ENCODE measurements around the gene DOCK3.
"Not testable (repeated sequence)": the region's sequence is repeated elsewhere in the genome, so short reads cannot be mapped to it uniquely, and the experiment has no call there.

The DOCK3 gene

GRCh38 chr3:50874876-50875275 lies 200.1 kb downstream of the DOCK3 start:
- not testable (repeated sequence) for DNase-seq (ENCODE audit: low read depth in 2 of 2)

GRCh38 chr3:50876947-50877346 lies 202.2 kb downstream of the DOCK3 start:
- no peak for DNase-seq (ENCODE audit: low read depth in 2 of 2)

GRCh38 chr3:50882733-50883132 lies 208.0 kb downstream of the DOCK3 start:
- DNase-seq (ENCODE audit: low read depth in 2 of 2), result not testable (repeated sequence)

DNA sequence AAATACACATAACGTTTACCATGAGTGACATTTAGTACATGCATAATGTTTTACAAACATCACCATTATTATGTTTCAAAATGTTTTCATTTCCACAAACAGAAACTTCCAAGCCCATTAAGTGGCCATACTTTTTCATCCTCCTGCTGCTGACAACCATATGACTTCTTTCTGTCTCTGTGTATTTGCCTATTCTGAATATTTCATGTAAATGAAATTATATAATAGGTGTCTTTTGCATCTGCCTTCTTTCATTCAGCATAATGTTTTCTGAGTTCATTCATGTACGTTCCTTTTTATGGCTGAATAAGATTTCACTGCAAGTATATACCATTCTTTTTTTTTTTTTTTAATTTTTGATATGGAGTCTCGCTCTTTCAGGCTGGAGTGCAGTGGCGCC lies 209.0 kb downstream of the DOCK3 start:
- DNase-seq (ENCODE audit: low read depth in 2 of 2), result no peak

GRCh38 chr3:50885070-50885850 lies 210.5 kb downstream of the DOCK3 start:
- no peak for DNase-seq (ENCODE audit: low read depth in 2 of 2)

DNA sequence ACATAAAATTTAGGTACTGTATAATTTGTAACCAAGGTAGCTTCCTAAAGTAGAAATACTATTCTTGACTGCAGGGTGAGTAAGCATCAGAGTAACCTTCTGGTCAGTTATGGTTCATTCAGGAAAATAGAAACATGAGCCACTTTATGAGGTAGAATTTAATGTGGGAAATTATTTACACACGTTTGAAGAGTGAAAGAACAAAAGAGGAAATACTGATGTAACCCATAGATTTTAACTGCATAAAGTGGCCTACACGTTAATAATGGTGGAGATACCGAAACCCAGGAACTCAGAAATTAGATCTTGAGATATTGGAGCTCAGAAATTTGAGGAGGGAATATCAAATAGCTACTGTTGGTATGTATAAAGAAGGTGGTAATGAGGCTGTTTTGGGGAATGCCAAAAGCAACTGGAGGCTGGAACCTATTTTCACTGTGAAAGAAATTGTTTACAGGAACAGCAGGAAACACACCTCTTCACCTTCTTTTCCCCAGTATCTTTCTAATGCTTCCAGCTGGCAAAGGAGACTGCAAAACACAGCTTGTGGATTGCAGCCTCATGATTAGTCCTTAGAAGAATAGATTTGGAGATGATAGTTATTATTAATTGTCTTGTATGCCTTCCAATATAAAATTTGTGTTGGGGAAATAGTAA lies 216.1 kb downstream of the DOCK3 start:
- DNase-seq (ENCODE audit: low read depth in 2 of 2), result no peak

DNA sequence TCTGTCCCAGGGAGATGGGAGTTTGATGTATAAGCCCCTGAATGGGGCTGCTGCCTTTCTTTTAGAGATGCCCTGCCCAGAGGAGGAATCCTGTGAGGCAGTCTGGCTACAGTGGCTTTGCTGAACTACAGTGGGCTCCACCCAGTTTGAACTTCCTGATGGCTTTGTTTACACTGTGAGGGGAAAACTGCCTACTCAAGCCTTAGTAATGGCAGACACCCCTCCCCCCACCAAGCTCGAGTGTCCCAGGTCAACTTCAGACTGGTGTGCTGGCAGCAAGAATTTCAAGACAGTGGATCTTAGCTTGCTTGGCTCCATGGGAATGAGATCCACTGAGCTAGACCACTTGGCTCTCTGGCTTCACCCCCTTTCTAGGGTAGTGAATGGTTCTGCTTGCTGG lies 226.4 kb downstream of the DOCK3 start:
- DNase-seq (ENCODE audit: low read depth in 2 of 2), result not testable (repeated sequence)

- DNase-seq (ENCODE audit: low read depth in 2 of 2), result no peak
These were observed 238.0 kb downstream of the DOCK3 start for GRCh38 chr3:50912746-50913145.

DNA sequence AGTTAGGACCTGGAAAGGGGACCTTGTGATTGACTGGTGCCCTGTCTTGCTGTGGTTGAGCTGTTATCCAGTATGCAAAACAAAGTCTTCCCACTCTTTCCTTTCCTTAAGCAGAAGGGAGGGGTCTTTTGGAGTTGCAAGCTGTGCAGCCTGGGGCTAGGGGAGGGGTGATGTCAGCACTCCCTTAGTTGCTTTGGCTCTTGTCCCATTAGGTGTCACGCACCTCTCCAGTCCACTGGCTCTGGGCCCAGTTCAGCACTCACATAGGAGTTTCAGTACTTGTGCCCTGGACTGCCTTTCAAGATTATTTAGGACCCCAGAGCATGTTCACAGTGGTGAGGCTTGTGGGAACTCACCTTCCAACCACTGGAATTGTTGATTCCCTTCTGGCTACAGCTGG lies 238.5 kb downstream of the DOCK3 start:
- DNase-seq (ENCODE audit: low read depth in 2 of 2), result no peak

- not testable (repeated sequence) for DNase-seq (ENCODE audit: low read depth in 2 of 2)
These were observed 247.3 kb downstream of the DOCK3 start for GRCh38 chr3:50922071-50922470.

DNA sequence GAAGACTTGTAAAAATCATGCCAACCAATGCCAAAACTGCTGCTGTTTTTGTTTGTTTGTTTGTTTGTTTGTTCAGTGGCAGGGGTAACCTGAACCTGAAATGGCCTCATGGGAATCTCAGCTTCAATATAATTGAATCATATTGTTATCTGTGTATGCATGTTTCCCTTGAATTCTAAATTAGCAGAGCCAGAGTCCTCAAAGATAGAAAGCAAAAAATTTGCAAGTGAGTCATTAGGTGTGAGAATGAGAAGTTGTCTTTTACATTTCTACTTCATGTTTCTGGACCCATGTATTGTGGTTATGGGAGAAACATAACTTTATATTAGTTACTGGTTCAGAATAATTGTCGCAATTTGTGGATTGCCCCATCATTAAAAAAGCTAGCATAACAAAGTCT lies 249.2 kb downstream of the DOCK3 start:
- no peak for DNase-seq (ENCODE audit: low read depth in 2 of 2)

- no peak for DNase-seq (ENCODE audit: low read depth in 2 of 2)
These were observed 249.9 kb downstream of the DOCK3 start for GRCh38 chr3:50924638-50925037.

GRCh38 chr3:50926868-50927267 lies 252.1 kb downstream of the DOCK3 start:
- DNase-seq (ENCODE audit: low read depth in 2 of 2), result no peak

- DNase-seq (ENCODE audit: low read depth in 2 of 2), result no peak
These were observed 255.9 kb downstream of the DOCK3 start for GRCh38 chr3:50930371-50931208.

GRCh38 chr3:50932918-50933317 lies 258.2 kb downstream of the DOCK3 start:
- DNase-seq (ENCODE audit: low read depth in 2 of 2), result not testable (repeated sequence)

DNA sequence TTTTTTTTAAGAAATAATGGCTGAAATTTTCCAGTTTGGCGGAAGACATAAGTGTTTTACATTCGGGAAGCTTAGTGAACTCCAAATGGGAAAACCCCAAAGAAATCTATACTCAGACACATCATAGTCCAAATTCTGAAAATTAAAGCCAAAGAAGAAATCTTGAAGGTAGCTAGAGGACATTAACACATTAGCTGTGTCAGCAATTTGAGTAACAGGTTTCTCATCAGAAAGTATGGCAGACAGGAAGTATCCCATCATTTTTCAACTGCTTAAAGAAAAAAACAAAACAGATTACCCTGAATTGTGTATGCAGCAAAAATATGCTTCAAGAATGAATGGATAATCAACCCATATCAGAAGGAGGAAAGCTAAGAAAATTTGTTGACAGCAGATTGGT lies 261.7 kb downstream of the DOCK3 start:
- no peak for DNase-seq (ENCODE audit: low read depth in 2 of 2)

- no peak for DNase-seq (ENCODE audit: low read depth in 2 of 2)
These were observed 272.7 kb downstream of the DOCK3 start for GRCh38 chr3:50947419-50947818.

DNA sequence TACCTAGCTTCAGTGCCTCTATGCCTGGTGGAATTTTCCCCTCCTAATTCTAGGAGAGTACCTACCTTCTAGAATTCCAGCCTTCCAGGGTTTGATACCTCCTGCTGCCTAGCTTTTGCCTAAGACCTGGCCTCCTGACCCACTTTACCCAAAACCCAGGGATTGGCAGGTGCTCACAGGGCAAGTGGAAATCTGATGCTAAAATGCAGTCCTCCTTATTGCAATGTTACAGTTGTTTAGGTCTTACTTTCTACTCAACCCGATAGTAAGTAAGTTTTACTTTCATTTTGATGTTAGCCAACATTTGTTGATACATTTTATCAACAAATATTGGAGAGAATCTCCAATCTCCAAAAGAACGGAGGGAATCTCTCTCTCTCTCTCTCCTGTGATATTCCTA lies 275.9 kb downstream of the DOCK3 start:
- DNase-seq (ENCODE audit: low read depth in 2 of 2), result no peak

DNA sequence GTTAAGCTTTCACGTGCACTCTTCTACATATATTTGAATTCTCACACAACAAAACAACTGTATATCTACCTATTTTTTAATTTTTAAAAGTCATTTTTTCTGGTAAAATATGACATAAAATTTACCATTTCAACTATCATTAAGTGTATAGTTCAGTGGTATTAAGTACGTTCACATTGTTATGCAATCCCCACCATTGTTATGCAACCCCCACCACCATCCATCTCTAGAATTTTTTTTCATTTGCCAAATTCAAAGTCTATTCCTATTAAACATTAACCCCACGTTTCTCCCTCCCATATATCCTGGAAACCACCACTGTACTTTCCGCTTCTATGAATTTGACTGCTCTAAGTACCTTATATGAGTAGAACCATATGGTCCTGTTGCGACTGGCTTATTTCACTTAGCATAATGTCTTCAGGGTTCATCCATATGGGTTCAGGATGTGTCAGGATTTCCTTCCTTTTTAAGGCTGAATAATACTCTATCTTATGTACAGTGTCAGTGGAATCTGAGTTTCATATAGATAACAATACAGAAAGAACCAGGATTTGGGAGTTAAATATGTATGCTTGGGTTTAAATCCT lies 279.2 kb downstream of the DOCK3 start:
- DNase-seq (ENCODE audit: low read depth in 2 of 2), result no peak

GRCh38 chr3:50961386-50961785 lies 286.7 kb downstream of the DOCK3 start:
- no peak for DNase-seq (ENCODE audit: low read depth in 2 of 2)

DNA sequence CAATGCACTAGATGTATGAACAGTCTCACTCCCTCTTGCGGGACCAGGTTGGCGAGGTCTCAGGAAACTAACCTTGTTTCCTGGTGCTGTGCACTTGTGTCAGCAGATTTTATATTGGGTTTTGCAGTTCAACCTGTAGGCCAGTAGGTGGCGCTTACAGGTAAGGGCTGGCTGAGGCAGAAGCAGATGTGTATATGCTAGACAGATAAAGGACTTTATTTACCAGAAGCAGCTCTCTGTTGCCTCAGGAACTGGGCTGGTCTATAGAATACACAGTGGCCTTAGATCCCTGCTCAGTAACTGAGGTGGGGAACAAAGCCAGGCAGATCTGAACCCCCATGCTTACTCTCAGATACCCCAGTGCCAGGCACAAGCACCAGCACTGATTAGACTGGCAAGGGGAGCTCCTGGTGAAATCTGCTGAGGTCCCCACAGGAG lies 296.8 kb downstream of the DOCK3 start:
- DNase-seq (ENCODE audit: low read depth in 2 of 2), result peak in 1 of 2 experiments; percentile 2

DNA sequence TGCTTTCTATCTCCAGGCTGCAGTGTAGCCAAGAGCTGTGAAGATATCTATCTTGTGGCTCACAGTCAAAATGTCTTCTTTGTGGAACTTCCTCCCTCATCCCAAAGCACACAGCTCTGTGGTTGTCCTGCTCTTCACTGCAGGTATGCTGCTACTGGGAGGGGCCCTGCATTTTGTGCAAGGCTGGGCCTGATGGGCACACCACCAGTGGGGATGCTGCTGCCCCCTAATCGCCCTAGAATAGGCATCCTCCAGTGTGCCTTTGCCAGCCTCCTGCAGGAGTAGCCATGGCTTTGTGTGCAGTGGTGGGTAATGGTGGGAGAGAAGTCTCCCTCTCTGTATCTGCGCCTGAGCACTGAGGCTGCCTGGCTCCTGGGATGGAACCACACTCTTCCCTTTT lies 297.3 kb downstream of the DOCK3 start:
- no peak for DNase-seq (ENCODE audit: low read depth in 2 of 2)
